ENCODE data around the gene DPH6.
"Not testable (repeated sequence)": the region's sequence is repeated elsewhere in the genome, so short reads cannot be mapped to it uniquely, and the experiment has no call there.

DPH6 gene

DNA sequence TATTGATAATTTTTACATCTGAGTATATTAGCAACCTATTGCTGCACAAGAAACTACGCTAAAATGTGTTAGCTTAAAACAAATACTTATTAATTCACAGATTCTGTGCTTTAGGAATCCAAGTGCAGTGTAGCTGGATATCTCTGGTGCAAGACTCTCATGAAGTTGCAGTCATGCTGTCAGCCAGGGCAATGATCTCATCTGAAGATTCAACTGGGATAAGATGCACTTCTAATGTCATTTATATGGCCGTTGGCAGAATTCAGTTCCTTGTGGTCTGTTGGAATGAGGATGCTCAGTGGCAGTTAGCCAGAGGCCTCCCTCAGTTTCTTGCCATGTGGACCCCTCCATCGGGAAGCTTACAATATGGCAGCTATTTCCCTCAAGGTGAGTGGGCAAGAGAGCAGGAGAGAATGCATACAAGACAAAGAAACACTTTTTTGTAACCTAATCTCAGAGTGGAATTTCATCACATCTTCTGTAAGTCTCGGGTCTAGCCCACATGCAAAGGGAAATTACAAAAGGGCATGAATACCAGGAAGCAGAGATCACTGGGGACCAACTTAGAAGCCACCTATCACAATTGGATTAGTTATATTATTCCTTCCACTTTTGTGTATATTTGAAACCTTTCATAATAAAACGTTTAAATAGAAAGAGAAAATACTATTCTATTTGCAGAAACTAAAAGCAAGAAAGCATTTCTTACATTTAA lies 61.6 kb downstream of the DPH6 start:
- DNase-seq, result no peak

DNA sequence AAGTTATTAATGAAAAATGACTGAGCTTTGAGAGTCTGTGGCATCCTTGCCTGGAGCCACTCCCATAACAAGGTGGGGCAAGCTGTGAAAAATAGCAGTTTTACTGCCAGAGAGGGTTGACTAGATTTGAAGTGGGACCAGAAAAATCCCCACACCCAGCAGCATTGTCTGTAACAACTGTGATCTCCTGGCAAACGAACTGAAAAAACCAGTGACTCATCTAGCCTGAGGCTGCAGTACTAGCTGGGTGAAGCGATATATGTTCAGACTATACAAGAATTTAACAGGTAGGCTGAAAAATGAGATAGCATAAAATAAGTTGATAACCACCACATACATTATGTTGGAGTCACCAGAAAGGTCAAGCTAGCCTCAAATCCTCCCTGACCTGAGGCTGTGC lies 64.0 kb downstream of the DPH6 start:
- DNase-seq, result no peak

DNA sequence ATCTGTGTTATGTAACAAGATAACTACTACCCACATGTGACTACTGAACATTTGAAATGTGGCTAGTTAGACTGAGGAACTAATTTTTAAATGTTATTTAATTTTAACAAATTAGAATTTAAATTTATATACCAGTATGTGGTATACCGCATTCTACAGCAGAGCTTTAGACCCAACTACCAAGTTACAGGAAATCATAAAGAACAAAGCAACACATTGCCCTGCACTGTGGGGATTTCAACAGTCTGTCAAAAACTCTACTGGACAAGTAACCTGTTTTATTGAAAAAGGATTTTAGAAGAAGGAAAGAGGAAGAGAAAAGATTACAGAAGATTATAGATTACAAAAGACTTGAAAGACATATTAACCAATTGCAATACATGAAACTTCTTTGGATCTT lies 64.9 kb downstream of the DPH6 start:
- DNase-seq, result no peak

DNA sequence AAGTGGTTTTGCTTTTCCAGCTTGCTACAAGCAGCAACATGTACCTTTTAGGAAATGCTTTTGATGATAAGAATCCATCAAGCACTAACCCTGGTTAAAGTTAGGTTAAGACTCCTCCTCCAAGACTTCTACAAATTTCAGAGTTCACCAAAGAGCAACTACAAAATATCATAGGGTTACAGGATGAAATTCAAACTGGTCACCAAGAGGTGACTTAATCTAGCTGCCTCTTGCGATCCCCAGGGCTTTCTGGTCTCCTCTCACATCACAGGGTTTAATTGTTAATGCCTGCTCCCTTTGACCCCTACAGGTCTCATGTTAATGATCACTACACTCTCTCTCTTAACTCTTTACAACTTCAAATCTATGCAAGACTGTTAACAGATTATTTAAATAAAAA lies 66.5 kb downstream of the DPH6 start:
- no peak for DNase-seq

DNA sequence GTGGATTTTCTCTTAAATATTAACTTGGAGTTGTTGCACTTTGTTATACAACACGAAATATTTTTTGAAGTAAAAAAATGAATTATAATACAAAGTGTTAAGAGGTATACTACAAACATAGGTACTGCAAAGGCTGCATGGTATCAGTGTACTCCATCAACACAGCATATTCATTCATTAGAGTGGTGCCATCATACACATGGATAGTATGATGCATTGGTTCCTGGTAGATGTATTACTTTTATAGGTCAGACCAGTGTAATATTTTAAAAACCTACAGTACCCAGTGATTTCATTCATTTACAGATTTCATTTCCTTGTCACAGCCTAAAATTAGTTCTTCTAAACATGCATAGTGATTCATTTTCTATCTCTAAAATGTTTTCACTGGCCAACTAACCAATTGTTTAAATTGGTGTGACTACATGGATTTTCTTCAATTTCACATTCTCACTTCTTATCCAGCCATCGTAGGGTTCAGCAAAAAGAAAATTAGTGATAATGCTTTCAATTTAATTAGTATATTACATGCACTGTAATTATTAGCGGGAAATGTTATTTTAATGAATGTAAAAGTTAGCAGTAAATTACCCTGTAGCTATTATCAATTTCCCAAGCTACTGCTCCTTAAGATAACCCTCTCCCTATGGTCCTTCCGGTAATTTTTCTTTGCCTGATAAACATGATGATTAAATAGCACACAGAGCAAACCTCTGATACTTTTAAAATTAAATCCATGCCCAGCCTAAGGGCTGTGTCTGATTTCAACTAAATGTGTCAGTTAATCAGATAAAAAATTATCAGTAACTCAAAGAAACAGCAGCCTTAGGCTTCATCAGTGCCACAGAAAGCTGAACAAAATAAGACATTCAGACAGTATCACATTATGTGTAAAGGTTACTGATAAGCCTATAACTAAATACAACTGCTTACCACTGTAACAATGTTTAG lies 68.4 kb downstream of the DPH6 start:
- no peak for DNase-seq

DNA sequence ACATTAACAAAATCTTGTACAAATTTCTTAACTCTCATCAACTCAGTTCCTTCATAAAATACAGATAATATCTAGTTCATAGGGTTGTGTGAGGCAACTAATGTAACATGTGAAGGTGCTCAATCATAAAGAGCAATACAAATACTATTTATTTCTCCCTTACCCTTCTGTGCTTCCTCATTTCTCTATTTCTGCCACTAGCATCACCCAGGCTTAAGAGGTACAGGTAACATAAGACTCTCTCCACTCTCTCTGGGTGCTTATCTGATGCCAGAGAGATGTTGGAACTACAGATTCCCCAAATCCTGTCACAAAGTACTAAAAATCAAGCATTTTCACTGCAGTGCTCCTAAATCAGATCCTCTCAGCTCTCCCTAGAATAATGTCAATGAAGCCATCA lies 74.9 kb downstream of the DPH6 start:
- no peak for DNase-seq

DNA sequence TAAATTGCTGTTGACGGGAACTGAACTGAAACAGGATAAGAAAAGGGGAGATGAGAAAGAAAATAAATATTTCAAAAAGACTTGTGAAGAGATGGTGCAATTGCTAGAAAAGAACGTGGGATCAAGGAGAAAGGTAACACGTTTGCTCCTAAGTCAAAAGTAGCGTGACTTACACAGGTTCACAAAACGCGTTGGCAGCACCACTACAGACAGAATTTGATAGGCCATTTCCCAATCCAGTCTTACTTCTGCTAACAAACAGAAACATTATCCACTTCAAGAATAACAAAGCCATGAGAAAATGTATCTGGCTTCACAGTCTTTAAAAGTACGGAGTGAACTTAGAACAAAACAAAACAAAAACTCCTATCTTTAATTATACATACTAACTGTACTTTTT lies 75.5 kb downstream of the DPH6 start:
- DNase-seq, result no peak

DNA sequence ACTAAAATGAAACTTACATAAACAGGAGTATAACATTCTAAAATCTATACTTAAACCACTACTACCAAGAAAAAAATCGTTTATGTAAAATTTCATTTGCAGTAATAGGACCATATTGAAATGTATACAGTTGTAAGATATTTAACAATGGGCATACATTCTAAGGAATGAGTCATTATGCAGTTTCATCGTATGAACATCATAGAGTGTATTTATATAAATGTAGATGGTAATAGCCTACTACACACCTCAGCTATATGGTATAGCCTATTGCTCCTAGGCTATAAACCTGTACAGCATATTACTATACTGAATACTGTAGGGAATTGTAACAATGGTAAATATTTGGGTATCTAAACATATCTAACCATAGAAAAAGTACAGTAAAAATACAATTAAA lies 79.5 kb downstream of the DPH6 start:
- DNase-seq, result no peak

DNA sequence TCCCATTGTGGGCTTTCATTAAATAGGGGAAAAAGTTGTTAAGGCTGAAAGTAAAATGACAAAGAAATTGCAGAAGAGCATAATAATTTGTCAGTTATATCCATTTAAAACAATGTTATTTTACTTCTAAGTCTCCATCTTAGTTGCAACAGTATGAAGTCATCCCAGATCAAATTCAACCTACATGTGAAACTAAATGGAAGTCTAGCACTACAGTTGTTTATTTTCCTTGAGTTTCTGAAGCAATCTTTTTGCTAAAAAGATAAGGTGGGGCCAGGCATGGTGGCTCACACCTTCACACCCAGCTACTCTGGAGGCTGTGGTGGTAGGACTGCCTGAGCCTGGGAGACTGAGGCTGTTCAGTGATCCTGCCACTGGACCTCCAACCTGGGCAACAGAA lies 80.2 kb downstream of the DPH6 start:
- no peak for DNase-seq

DNA sequence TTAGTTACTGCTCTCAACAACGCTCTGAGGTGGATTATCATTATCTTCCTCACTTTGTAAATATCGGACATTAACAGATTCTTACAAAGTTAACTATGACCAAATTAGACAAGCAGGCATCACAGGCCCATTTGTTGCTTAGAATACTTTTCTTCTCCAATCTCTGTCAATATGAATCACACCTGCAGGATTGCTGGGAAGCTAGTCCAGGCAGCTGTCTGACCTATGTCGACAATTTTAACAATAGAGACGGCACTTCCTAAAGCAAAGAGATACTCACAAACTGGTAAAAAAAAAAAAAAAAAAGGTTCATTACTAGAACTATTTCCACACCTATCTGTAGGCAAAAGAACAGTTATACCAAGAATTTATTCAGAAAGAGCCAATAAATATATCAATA lies 85.3 kb downstream of the DPH6 start:
- DNase-seq, result no peak

DNA sequence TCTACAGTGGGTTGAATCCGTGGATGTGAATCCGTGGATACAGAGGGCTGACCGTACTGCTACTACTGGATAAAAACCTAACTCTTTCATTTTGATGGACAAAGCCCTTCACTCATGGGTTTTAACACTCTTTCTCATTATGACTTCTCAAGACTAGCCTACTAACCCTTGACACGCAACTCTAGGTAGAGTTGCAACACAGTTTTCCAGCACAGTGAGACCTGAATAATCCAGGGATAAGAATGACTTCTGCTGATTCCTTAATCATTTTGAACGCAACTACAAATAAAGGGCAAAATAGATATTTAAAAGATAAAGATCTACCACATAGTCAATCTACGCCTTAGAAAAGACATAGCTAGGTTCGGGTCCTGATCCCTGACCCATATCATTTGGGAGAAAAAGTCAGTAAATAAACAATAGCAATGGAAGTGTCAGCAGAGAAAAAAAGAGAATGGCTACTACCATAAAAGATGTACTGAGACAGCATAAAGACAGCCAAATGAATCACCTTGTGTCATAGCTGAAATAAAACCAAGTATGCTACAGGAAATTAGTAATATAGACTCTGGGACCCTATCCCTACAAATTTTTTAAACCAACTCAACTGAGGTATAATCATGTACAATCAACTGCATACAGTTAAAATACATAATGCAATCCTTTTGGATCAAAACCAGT lies 87.6 kb downstream of the DPH6 start:
- no peak for DNase-seq

DNA sequence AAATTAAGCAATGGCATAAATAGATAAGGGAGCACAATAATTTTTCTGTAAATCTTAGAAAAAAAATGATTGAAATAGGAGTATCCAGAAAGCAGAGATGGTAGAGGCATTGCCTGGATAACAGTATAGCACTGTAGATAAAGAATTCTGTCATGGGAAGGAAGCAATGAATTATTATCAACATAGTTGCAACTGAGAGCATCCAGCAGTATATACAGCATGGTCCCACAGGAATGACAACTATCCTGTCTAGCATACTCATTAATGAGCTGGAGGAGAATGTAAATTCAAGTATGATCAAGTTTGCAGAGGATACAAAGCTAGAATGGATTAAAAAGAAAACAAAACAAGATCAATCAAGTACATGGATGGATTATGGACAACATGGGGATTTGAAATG lies 90.8 kb downstream of the DPH6 start:
- no peak for DNase-seq

DNA sequence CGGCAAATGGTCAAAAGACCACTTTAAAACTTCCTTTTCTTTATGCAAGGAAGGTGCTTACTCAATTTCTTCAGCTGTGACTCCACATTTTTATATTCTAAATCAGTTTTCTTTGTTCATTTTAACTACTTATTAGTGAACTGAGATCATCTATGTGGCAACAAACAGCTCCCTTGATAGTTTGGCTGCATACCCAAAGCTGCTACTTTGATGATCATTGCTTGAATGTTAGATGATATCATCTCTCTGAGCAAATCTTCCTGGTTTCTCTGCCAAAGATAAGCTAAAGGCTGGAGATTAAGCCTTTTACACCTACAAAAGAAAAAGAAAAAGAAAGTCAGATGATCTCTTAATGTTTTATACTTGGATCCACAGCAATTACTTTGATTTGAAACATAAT lies 95.5 kb downstream of the DPH6 start:
- DNase-seq, result no peak

DNA sequence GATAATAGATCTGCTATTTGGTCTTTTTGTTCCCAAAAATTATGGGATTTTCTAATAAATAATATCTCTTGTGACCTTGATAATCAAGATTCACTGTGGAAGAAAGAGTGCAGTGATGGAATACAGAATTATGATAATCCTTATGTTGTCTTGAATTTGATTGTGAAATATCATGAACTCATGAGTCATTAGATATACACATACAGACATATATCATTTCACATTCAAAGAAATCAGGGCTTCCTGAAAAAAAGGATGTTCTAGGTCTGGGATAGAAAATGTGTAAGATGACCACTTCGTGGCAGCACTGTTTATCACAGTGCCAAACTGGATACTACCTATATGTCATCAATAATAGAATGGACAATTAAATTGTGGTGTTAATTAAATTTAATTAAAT lies 97.7 kb downstream of the DPH6 start:
- DNase-seq, result no peak

DNA sequence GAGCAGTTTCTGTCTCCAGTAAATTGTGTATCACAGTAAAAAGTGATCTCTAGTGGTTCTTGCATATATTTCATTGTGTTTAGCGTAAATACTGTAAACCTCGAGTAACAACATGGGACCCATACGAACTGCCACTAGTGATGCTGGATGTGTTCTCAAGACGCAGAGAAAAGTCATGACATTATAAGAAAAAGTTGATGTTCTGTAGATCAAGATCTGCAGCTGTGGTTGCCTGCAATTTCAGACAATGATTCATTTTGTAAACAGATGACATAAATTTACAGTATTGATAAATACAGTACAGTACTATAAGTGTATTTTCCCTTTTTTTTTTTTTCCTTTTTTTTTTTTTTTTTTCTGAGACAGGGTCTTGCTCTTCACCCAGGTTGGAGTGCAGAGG lies 100.1 kb downstream of the DPH6 start:
- DNase-seq, result no peak

DNA sequence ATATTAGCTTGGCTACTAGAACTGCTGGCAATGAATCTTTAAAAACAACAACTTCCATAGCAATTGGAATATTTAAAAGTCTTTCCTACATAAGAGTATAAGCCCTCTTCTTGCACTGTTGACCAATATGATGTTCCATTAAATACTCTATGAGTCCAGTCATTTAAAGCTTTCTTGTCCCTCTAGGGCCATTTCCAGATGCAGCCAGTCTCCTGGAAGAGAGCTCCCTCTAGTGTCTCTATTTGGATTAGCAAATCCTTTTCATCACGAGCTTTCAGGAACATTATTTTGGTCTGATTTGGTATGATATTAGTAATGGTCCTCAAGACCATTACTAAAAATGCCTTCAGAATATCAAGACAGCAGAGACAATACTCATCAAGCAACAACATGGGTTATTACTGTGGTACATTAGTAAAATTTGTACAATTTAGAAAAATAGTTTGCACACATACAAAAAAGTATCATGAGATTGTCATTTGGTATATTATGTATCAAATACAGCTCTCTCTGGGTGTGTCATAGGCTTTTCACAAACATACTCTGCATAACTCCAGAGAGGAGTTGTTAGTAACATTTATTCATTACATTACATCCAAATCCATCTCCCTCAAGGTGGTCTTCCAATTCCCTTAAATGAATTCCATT lies 101.3 kb downstream of the DPH6 start:
- peak; percentile 4 for DNase-seq

DNA sequence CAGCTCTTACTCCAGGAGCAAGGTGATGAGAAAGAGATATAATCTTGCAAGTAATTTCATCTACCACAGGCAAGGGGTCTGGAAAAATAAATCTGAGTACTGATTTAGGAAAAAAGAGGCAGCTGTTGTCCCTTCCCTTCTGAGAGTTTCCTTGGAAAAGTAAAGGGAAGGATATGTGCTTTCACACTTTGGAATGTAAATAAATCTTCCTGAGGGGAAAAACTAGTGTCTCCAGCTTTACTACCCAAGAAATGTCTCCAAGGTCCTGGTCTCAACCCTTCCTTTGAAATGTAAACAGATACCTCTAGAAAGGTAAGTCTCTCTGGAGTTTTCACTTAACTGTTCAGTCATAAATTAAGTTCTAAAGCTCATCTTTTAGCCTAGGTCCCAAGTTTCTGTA lies 102.6 kb downstream of the DPH6 start:
- DNase-seq, result no peak

DNA sequence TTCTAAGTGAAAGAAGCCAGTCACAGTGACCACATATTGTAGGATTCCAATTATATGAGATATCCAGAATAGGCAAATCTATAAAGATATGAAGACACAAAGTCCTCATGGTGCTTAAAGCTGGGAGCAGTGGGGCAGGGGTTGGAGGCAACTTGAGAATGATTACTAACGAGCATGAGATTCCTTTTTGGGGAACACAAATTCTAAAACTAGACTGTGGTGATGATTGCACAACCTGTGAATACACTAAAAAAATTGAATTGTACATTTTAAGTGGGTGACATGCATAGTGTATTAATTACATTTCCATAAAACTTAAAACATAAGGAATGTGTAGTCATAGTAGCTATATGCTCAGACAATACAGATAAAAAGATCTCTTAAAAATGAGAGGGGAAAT lies 103.2 kb downstream of the DPH6 start:
- DNase-seq, result no peak

DNA sequence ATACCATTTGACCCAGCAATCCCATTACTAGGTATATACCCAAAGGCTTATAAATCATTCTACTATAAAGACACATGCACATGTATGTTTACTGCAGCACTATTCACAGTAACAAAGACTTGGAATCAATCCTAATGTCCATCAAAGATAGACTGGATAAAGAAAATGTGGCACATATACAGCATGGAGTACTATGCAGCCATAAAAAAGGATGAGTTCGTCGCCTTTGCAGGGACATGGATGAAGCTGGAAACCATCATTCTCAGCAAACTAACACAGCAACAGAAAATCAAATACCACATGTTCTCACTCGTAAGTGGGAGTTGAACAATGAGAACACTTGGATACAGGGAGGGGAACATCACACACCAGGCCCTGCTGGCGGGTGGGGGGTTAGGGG lies 104.7 kb downstream of the DPH6 start:
- not testable (repeated sequence) for DNase-seq

DNA sequence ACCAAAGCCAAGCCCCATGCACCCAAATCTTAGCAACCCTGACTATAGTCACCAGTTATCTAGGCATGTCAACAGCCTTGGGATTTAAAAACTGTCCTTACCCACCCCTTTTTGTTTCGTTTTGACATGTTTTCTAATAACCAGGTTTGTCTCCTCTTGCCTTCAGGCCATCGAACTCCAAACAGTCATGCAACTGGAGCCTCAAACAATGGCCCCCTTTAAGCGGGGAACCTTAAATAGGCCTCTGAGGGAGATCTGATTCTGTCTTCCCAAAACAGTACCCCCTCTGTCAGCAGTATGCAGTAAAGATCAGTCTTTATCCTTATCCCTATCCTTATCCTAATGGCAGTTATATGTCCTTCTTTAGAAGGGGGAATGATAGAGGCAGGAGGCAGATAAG lies 105.7 kb downstream of the DPH6 start:
- DNase-seq, result no peak

DNA sequence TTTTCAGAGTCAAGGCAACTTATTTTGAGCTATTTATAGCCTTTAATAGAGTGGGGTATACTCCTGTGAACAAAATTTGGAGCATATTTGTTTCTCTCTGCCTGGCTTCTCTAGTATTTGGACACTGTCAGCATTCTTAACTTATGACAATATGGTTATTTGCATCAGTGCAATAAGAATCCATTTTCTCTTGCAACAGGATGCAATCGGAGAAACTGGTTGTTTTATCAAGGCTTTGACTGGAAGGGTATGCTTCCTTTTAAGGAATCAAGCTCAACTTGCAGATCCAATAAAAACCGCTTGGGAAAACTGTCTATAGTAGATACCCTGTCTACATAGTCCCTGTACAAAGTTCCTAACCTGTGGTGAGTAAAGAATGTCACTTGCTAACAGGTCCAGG lies 106.7 kb downstream of the DPH6 start:
- no peak for DNase-seq

DNA sequence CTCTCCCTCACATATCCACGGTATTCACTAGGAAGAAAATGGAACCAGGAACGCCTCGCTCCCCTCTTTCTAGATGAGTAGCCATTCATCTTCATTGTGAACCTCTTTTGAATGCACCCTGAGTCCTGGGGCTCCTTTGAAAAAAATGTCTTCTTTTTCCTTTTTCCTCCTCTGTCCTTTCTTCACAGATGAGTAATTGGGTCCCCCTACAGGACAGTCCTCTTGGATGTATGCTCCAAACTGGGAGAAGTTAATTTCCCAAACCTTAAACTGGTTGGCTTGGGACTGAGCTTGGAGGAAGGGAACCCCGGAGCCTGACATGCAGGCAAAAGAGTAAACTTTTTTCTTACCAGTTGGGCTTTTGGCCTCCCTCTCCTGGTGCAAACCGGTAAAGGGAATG lies 108.8 kb downstream of the DPH6 start:
- no peak for DNase-seq

DNA sequence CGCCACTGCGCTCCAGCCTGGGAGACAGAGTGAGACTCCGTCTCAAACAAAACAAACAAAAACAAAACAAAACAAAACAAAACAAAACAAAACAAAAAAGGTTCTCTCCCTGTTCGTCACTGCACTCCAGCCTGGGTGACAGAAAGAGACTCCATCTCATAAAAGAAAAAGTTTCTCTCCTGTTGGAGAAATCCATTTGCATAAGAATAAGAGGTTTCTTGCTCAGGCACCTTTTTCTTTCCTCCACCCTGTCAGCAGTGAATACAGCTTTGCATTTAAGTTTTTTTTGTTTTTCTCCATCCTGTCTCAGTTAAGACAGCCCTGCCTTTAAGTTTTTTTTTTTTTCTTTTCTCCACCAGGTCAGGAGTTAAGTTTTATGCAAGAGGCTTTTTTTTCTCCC lies 109.5 kb downstream of the DPH6 start:
- no peak for DNase-seq
